K562 (cell line): Measurements from ENCODE around the gene BRMS1. TPM values are rescaled to one million over a fixed set of nuclear protein-coding genes. Genes with fewer than 3 reads are reported as not detected.

ENCODE experiments used
- ATF1 ChIP-seq, 2 experiments: fragments of 450-650 bp in 1 of 2; IDR thresholded peaks; 2 replicates each; pipeline ENCODE4 v1.6.1; 2016; ENCODE audit warnings: missing compliant biosample characterization in 1 of 2, missing genetic modification characterization in 1 of 2
- CHD2 ChIP-seq: IDR thresholded peaks from 2 replicates; pipeline ENCODE4 v1.6.1; 2011; ENCODE audit warnings: low read depth, low read length
- CLOCK ChIP-seq: fragments of 250-450 bp; sonication (Bioruptor Pico); IDR thresholded peaks from 2 replicates; pipeline ENCODE4 v1.4.0; 2020; ENCODE audit warnings: mild to moderate bottlenecking, moderate library complexity, borderline replicate concordance
- CREB3L1 ChIP-seq: fragments of 450-650 bp; IDR thresholded peaks from 2 replicates; pipeline ENCODE4 v1.6.1; 2014; ENCODE audit warnings: low read depth, mild to moderate bottlenecking, moderate library complexity, borderline replicate concordance
- CREM ChIP-seq: IDR thresholded peaks from 2 replicates; pipeline ENCODE4 v1.6.1; 2014; ENCODE audit warnings: antibody characterized with exemption, low read depth
- DPF2 ChIP-seq: fragments of 450-650 bp; IDR thresholded peaks from 2 replicates; pipeline ENCODE4 v1.6.1; 2016
- ESRRA ChIP-seq: fragments of 450-650 bp; IDR thresholded peaks from 2 replicates; pipeline ENCODE4 v1.6.1; 2014; ENCODE audit warnings: low read depth, mild to moderate bottlenecking, moderate library complexity, borderline replicate concordance
- FOXP1 ChIP-seq: sonication (generic); formaldehyde crosslinking; IDR thresholded peaks from 2 replicates; pipeline ENCODE4 v1.8.0; 2022; ENCODE audit warnings: mild to moderate bottlenecking, missing genetic modification reagents
- ILF3 ChIP-seq: fragments of 450-650 bp; IDR thresholded peaks from 2 replicates; pipeline ENCODE4 v1.6.1; 2018; ENCODE audit warnings: antibody characterized with exemption, mild to moderate bottlenecking, moderate library complexity, borderline replicate concordance
- MYNN ChIP-seq, 2 experiments: sonication (generic); formaldehyde crosslinking in 1 of 2; IDR thresholded peaks; 2 replicates each; pipeline versions ENCODE4 v1.5.0 to v1.6.1; 2016 to 2020; ENCODE audit warnings: antibody characterized with exemption in 1 of 2, missing genetic modification reagents in 1 of 2
- NFXL1 ChIP-seq: fragments of 450-650 bp; formaldehyde crosslinking; IDR thresholded peaks from 2 replicates; pipeline ENCODE4 v1.4.0; 2021; ENCODE audit warnings: mild to moderate bottlenecking
- NR2C2 ChIP-seq, 2 experiments: fragments of 200-800 bp in 1 of 2; sonication (Bioruptor generic) in 1 of 2; sonication (generic) in 1 of 2; formaldehyde crosslinking in 1 of 2; IDR thresholded peaks; 2 replicates each; pipeline versions ENCODE4 v1.6.1 to v1.8.0; 2016 to 2022; ENCODE audit warnings: mild to moderate bottlenecking in 1 of 2, missing compliant biosample characterization in 1 of 2, missing genetic modification characterization in 1 of 2, missing genetic modification reagents in 1 of 2
- POLR2AphosphoS2 ChIP-seq: IDR thresholded peaks from 2 replicates; pipeline ENCODE4 v1.6.1; 2012; ENCODE audit warnings: low read length, improper control_type of control experiment
- POLR2AphosphoS5 ChIP-seq: IDR thresholded peaks from 2 replicates; pipeline ENCODE4 v1.6.1; 2011; ENCODE audit warnings: mild to moderate bottlenecking, low read depth, low read length, moderate library complexity; ENCODE audit not compliant: control insufficient read depth, insufficient read depth
- POLR2B ChIP-seq: fragments of 450-650 bp; IDR thresholded peaks from 2 replicates; pipeline ENCODE4 v1.6.1; 2018; ENCODE audit warnings: low read depth; ENCODE audit not compliant: partially characterized antibody
- PRDM10 ChIP-seq: fragments of 450-650 bp; IDR thresholded peaks from 2 replicates; pipeline ENCODE4 v1.6.1; 2018; ENCODE audit not compliant: partially characterized antibody
- PTBP1 ChIP-seq: fragments of 200-400 bp; formaldehyde crosslinking; IDR thresholded peaks from 2 replicates; pipeline ENCODE4 v1.6.1; 2017; ENCODE audit warnings: low read depth, low read length
- SIN3B ChIP-seq: fragments of 450-650 bp; IDR thresholded peaks from 2 replicates; pipeline ENCODE4 v1.6.1; 2017; ENCODE audit warnings: low read depth, mild to moderate bottlenecking, moderate library complexity
- TRIM28 ChIP-seq: fragments of 450-650 bp; IDR thresholded peaks from 2 replicates; pipeline ENCODE4 v1.6.1; 2017
- ZNF212 ChIP-seq: fragments of 450-650 bp; formaldehyde crosslinking; IDR thresholded peaks from 2 replicates; pipeline ENCODE4 v1.4.0; 2020; ENCODE audit warnings: mild to moderate bottlenecking
- ZNF511 ChIP-seq: sonication (generic); formaldehyde crosslinking; IDR thresholded peaks from 2 replicates; pipeline ENCODE4 v1.8.0; 2022; ENCODE audit warnings: mild to moderate bottlenecking, missing genetic modification reagents
- polyA plus RNA-seq, 8 experiments: library from polyadenylated mRNA; depleted of rRNA in 4 of 8; stranded (reverse) in 5 of 8; unstranded in 3 of 8; fragments of >200 nt; fragmentation: Nextera tagmentation in 2 of 8; fragmentation: Illumina TruSeq in 1 of 8; extraction: Ambion mirVana in 2 of 8; extraction: Trizol in 1 of 8; gene quantifications; 2 replicates each; pipeline versions ENCODE4 v1.2.1 to v1.2.3, GENCODE V29; 2011 to 2014; ENCODE audit warnings: inconsistent platforms in 1 of 8, missing spikeins in 1 of 8
- total RNA-seq, 7 experiments: library from RNA; depleted of rRNA in 6 of 7; stranded (reverse); fragments of >200 nt in 6 of 7; fragmentation: Illumina TruSeq in 2 of 7; extraction: Trizol in 2 of 7; gene quantifications; 2 replicates each; pipeline versions ENCODE4 v1.2.1 to v1.2.3, GENCODE V29; 2011 to 2021; ENCODE audit warnings: low replicate concordance in 1 of 7

BRMS1 gene
- total and polyA plus RNA-seq, 9 of the 15 experiments (the other 6 are each of a cell fraction or from before 2014, with no cell fraction given): 2.2 to 78.8 (median 33.4) TPM

- TF ChIP-seq PTBP1 (0 out of 2 replicates have a peak, but pooled peaks have one; percentile 38), PRDM10 (peak; percentile 49), CREM (no peak), ZNF511 (CRISPR knock-in tag) (no peak), ZNF212 (CRISPR knock-in tag) (no peak), POLR2AphosphoS5 (0 out of 2 replicates have a peak, but pooled peaks have one; percentile 37), ATF1 (CRISPR knock-in tag; IDR thresholded peaks at IDR 0.05) (no peak), ATF1 (tag; IDR thresholded peaks at IDR 0.05) (no peak), CREB3L1 (no peak), TRIM28 (no peak), CHD2 (no peak), CLOCK (no peak), DPF2 (0 out of 2 replicates have a peak, but pooled peaks have one; percentile 18), FOXP1 (CRISPR knock-in tag) (0 out of 2 replicates have a peak, but pooled peaks have one; percentile 27), SIN3B (no peak), ESRRA (peak; percentile 98), POLR2AphosphoS2 (peak; percentile 83), ILF3 (no peak), NR2C2 (CRISPR knock-in tag; IDR thresholded peaks at IDR 0.05) (0 out of 2 replicates have a peak, but pooled peaks have one; percentile 49), NR2C2 (tag; IDR thresholded peaks at IDR 0.05) (peak; percentile 60; the same call in 1 of the 2 replicates), NFXL1 (CRISPR knock-in tag) (no peak), MYNN (IDR thresholded peaks at IDR 0.05) (peak; percentile 49; the same call in 1 of the 2 replicates), MYNN (CRISPR knock-in tag; IDR thresholded peaks at IDR 0.05) (no peak), POLR2B (peak; percentile 28)
Observed at GRCh38 chr11:66359662-66360087, 14.8 kb upstream of the BRMS1 start (continued).
